HepG2 (cell line): Measurements from ENCODE around the gene POLR1C. TPM values are rescaled to one million over a fixed set of nuclear protein-coding genes. Genes with fewer than 3 reads are reported as not detected.

Experiments
- ATAC-seq: fragments of 200-7000 bp; cut with Tn5 transposase; 3 replicates; pipeline ENCODE4 v1.9.1; 2020; ENCODE audit warnings: mild to moderate bottlenecking, moderate library complexity
- BruUV-seq: library from RNA; stranded (reverse); fragments of 400-500 nt; replicated peaks from 2 replicates; lab custom pipeline; 2021; lab: Mats Ljungman, UMichigan
- CTCF ChIA-PET: fragments of 300-600 bp; formaldehyde crosslinking; extraction: SDS; loops from one replicate; lab custom pipeline; 2021; ENCODE audit warnings: low total read pairs, inconsistent platforms, low intra/inter-chr PET ratio; lab: Yijun Ruan, JAX
- POLR2A ChIA-PET: fragments of 350-600 bp; sonication (Branson Sonifier 250); formaldehyde crosslinking; loops from one replicate; lab custom pipeline; 2020; ENCODE audit warnings: antibody characterized with exemption, inconsistent platforms; lab: Yijun Ruan, JAX
- DNase-seq: peaks from one replicate; pipeline ENCODE4 v3.0.0-alpha.2; 2015; ENCODE audit warnings: low spot score
- FAIRE-seq: peaks from 3 replicates; lab custom pipeline; 2011; peaks lifted over from hg19 to GRCh38; lab: Jason Lieb, UNC
- H2AFZ ChIP-seq: one replicate; pipeline ENCODE4 v1.6.1; 2011; ENCODE audit warnings: low read length, inconsistent platforms
- H3K27ac ChIP-seq: fragments of 300-600 bp; 3 replicates; pipeline ENCODE4 v1.8.0; 2011; ENCODE audit warnings: mixed run types, mild to moderate bottlenecking, mixed read lengths, low read length, inconsistent platforms; ENCODE audit not compliant: insufficient read depth; ENCODE audit errors: extremely low read length
- H3K27me3 ChIP-seq, 2 experiments: fragments of 200-600 bp in 1 of 2; 2 replicates in 1 of 2; 3 replicates in 1 of 2; pipeline versions ENCODE4 v1.6.0 to v1.8.0; 2011; ENCODE audit warnings: low read length in 2 of 2, mild to moderate bottlenecking in 2 of 2, moderate library complexity in 2 of 2, inconsistent platforms in 1 of 2; ENCODE audit not compliant: insufficient read depth in 2 of 2, control insufficient read depth in 1 of 2
- H3K36me3 ChIP-seq, 2 experiments: fragments of 200-600 bp in 1 of 2; replicated peaks in 1 of 2; 2 replicates in 1 of 2; 3 replicates in 1 of 2; pipeline versions ENCODE4 v1.5.1 to v1.8.0; 2011; ENCODE audit warnings: low read length in 2 of 2, inconsistent platforms in 1 of 2; ENCODE audit not compliant: insufficient read depth in 2 of 2, control insufficient read depth in 1 of 2
- H3K4me1 ChIP-seq: 2 replicates; pipeline ENCODE4 v1.5.1; 2012; ENCODE audit warnings: low read length, inconsistent platforms; ENCODE audit not compliant: insufficient read depth
- H3K4me2 ChIP-seq: 2 replicates; pipeline ENCODE4 v1.6.0; 2011; ENCODE audit warnings: low read depth, low read length, inconsistent platforms
- H3K4me3 ChIP-seq, 3 experiments: fragments of 200-600 bp in 1 of 3; sonication (generic), shearing (Covaris generic) in 1 of 3; replicated peaks in 1 of 3; 2 replicates each; pipeline ENCODE4 v1.5.1; 2011 to 2016; ENCODE audit warnings: low read length in 3 of 3, inconsistent platforms in 2 of 3, low read depth in 2 of 3, mild to moderate bottlenecking in 2 of 3, control low read depth in 1 of 3, mixed read lengths in 1 of 3; ENCODE audit not compliant: insufficient read depth in 1 of 3
- H3K79me2 ChIP-seq: one replicate; pipeline ENCODE4 v1.6.1; 2011; ENCODE audit warnings: low read length, inconsistent platforms; ENCODE audit not compliant: insufficient read depth
- H3K9ac ChIP-seq: 2 replicates; pipeline ENCODE4 v1.6.0; 2011; ENCODE audit warnings: mild to moderate bottlenecking, low read depth, low read length, inconsistent platforms; ENCODE audit not compliant: insufficient read depth
- H3K9me3 ChIP-seq: 2 replicates; pipeline ENCODE4 v1.5.1; 2012; ENCODE audit warnings: mild to moderate bottlenecking, low read length
- H4K20me1 ChIP-seq: 2 replicates; pipeline ENCODE4 v1.6.0; 2011; ENCODE audit warnings: inconsistent platforms, mild to moderate bottlenecking, low read length, moderate library complexity; ENCODE audit not compliant: insufficient read depth
- FOXC1 ChIP-seq: sonication (generic); formaldehyde crosslinking; IDR thresholded peaks from 2 replicates; pipeline ENCODE4 v1.8.0; 2022; ENCODE audit warnings: mild to moderate bottlenecking, missing genetic modification reagents, borderline replicate concordance
- SMARCE1 ChIP-seq: fragments of 450-650 bp; IDR thresholded peaks from 2 replicates; pipeline ENCODE4 v1.6.1; 2017; ENCODE audit warnings: borderline replicate concordance
- SNAI1 ChIP-seq: sonication (generic); formaldehyde crosslinking; IDR thresholded peaks from 2 replicates; pipeline ENCODE4 v1.5.0; 2020; ENCODE audit warnings: mild to moderate bottlenecking, missing genetic modification reagents, borderline replicate concordance
- U2AF2 ChIP-seq: fragments of 200-400 bp; formaldehyde crosslinking; IDR thresholded peaks from 2 replicates; pipeline ENCODE4 v1.6.1; 2017; ENCODE audit warnings: low read depth, mild to moderate bottlenecking, low read length
- ZBTB21 ChIP-seq: sonication (generic); formaldehyde crosslinking; IDR thresholded peaks from 2 replicates; pipeline ENCODE4 v1.4.0; 2020; ENCODE audit warnings: missing genetic modification reagents
- ZFAT ChIP-seq: sonication (generic); formaldehyde crosslinking; conservative IDR thresholded peaks from 2 replicates; pipeline ENCODE4 v1.8.1; 2023; ENCODE audit warnings: missing genetic modification reagents, inconsistent platforms
- ZNF891 ChIP-seq: sonication (generic); formaldehyde crosslinking; IDR thresholded peaks from 2 replicates; pipeline ENCODE4 v1.5.0; 2020; ENCODE audit warnings: mild to moderate bottlenecking, missing genetic modification reagents
- WGBS: methylation state at CpG from one replicate; pipeline ENCODE4 v1.1.6; 2017; ENCODE audit warnings: low lambda C conversion rate; 5-methylcytosine and 5-hydroxymethylcytosine counted together
- in situ Hi-C: cut with HindIII; loops from 2 replicates; pipeline ENCODE4 v1.10.0; 2017; ENCODE audit warnings: low pct_unique_long_range_greater_than_20kb; ENCODE audit not compliant: extremely low pct_ligation_motif_present
- intact Hi-C: fragments of 100-400 bp; cut with micrococcal nuclease; formaldehyde crosslinking; loops from one replicate; pipeline ENCODE4 v1.10.0; 2022; ENCODE audit not compliant: unreplicated experiment
- polyA plus RNA-seq, 8 experiments: library from polyadenylated mRNA; depleted of rRNA in 3 of 8; stranded (reverse) in 7 of 8; unstranded in 1 of 8; fragments of >200 nt; fragmentation: Illumina TruSeq in 4 of 8; extraction: Trizol in 4 of 8; gene quantifications; 2 replicates each; pipeline versions ENCODE4 v1.2.1 to v1.2.3, GENCODE V29; 2011 to 2016; ENCODE audit warnings: low read depth in 4 of 8, missing spikeins in 1 of 8, mixed read lengths in 1 of 8; ENCODE audit not compliant: insufficient read depth in 1 of 8
- total RNA-seq, 5 experiments: library from RNA; depleted of rRNA; stranded (reverse); fragments of >200 nt; fragmentation: Illumina TruSeq; extraction: Trizol; gene quantifications; 2 replicates each; pipeline ENCODE4 v1.2.3, GENCODE V29; 2016; ENCODE audit warnings: low read depth in 1 of 5
- TF ChIP-seq, protein P1 (sequence below): sonication (generic); formaldehyde crosslinking; IDR thresholded peaks from 2 replicates; pipeline ENCODE4 v1.4.0; 2020; ENCODE audit warnings: mild to moderate bottlenecking, missing genetic modification reagents
- TF ChIP-seq, protein P2 (sequence below): sonication (generic); formaldehyde crosslinking; IDR thresholded peaks from 2 replicates; pipeline ENCODE4 v1.5.0; 2020; ENCODE audit warnings: missing genetic modification reagents
- TF ChIP-seq, protein P3 (sequence below): sonication (generic); formaldehyde crosslinking; conservative IDR thresholded peaks from 2 replicates; pipeline ENCODE4 v1.8.0; 2022; ENCODE audit warnings: missing genetic modification reagents
- TF ChIP-seq, protein P4 (sequence below): sonication (generic); formaldehyde crosslinking; IDR thresholded peaks from one replicate; pipeline ENCODE4 v1.5.1; 2020; ENCODE audit warnings: mild to moderate bottlenecking, missing genetic modification reagents; ENCODE audit errors: not compliant biosample characterization

POLR1C gene
- total and polyA plus RNA-seq, 2 of the 13 experiments (the other 11 are each of a cell fraction or from before 2014, with no cell fraction given) = 62.6 to 72.2 TPM

DNA sequence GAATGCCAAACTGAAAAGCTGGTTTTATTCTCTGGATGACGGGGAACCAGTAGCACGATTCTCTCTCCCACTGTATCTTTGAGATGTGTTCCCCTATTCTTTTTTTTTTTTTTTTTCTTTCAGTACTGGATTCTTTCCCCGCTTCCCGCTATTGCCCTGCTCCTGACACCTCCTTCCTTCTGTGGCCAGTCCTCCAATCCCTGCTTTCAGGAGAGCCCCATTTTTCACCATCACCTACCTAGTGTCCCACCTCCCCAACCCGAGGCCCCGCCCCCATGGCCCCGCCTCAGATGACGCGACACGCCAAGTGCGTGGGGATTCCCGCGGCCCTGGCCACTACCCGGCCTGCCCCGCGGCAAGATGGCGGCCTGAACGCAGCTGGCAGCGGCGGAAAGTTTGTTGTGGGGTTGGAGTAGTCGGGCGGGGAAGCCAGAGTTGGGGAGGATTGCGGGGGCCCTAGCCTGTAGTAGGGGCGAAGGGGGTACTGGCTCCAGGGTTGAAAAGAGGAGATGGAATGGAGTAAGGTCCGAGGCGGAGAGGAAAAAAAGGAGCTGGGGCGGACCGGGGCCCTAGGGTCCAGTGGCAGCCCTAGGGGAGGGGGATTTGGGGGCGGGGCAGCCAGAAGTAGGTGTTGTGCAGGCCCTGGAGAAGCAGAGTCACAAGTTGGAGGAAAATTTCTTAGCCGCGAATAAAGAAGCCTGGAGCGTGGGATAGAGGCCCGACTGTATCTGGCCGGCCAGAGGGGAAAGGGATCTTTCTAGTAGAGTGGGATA lies 39.5 kb upstream of the POLR1C start, which contains the start of gene TJAP1:
Gene TJAP1 (plus strand): TSS at position 336 of the 773 bp plus-strand sequence. CDS start 21,432 bp downstream, outside the sequence.
- H2AFZ ChIP-seq = peak within 1 kb of the TSS; percentile 99
- peak within 1 kb of the TSS; percentile 99 for H3K4me2 ChIP-seq
- CTCF ChIA-PET = no interaction called here
- under 1% methylated on average over 34 of the region's 34 CpGs for WGBS
- in situ Hi-C loops (no loop called here), intact Hi-C loops (loop anchor here (2.0 kb wide), 1 partner anchor 13 kb away; no protein-coding TSS in a partner anchor)
- no TSS peak for BruUV-seq
- H3K27ac ChIP-seq = peak within 1 kb of the TSS; percentile 62
- no peak for FAIRE-seq
- H3K4me3 ChIP-seq = peak within 1 kb of the TSS; percentile 78 to 97 (median 81)
- H3K9me3 ChIP-seq = no peaks in the 10 kb centered on the region
- ATAC-seq = peak; percentile 99
- no peaks in the 10 kb centered on the region for H4K20me1 ChIP-seq
- POLR2A ChIA-PET = interaction anchor here (0.7 to 6.5 kb wide), 16 partner anchors 9 to 493 kb away, joined by 3 to 141 read pairs (median 5); partner anchors contain the start of genes ABCC10, CUL9, DLK2 and LRRC73
- peaks cover 53% of the 10 kb centered on the region for H3K4me1 ChIP-seq
- H3K27me3 ChIP-seq = no peaks in the 10 kb centered on the region; a peak in 1 of 5 replicates
- DNase-seq = peak; percentile 80
- H3K36me3 ChIP-seq = no peaks in the 10 kb centered on the region; a peak in 1 of 5 replicates
- H3K79me2 ChIP-seq = peaks cover 39% of the 10 kb centered on the region
- peak within 1 kb of the TSS; percentile 89 for H3K9ac ChIP-seq
- TF ChIP-seq FOXC1 (CRISPR knock-in tag) (no peak), U2AF2 (no peak), SNAI1 (CRISPR knock-in tag) (no peak), ZNF891 (no peak), ZBTB21 (no peak), ZFAT (CRISPR knock-in tag) (no peak), SMARCE1 (no peak)
- TF ChIP-seq, protein P1, sequence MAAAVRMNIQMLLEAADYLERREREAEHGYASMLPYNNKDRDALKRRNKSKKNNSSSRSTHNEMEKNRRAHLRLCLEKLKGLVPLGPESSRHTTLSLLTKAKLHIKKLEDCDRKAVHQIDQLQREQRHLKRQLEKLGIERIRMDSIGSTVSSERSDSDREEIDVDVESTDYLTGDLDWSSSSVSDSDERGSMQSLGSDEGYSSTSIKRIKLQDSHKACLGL (CRISPR knock-in tag) = 0 out of 2 replicates have a peak, but pooled peaks have one; percentile 20
- TF ChIP-seq, protein P2, sequence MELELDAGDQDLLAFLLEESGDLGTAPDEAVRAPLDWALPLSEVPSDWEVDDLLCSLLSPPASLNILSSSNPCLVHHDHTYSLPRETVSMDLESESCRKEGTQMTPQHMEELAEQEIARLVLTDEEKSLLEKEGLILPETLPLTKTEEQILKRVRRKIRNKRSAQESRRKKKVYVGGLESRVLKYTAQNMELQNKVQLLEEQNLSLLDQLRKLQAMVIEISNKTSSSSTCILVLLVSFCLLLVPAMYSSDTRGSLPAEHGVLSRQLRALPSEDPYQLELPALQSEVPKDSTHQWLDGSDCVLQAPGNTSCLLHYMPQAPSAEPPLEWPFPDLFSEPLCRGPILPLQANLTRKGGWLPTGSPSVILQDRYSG (CRISPR knock-in tag) = no peak
- TF ChIP-seq, protein P3, sequence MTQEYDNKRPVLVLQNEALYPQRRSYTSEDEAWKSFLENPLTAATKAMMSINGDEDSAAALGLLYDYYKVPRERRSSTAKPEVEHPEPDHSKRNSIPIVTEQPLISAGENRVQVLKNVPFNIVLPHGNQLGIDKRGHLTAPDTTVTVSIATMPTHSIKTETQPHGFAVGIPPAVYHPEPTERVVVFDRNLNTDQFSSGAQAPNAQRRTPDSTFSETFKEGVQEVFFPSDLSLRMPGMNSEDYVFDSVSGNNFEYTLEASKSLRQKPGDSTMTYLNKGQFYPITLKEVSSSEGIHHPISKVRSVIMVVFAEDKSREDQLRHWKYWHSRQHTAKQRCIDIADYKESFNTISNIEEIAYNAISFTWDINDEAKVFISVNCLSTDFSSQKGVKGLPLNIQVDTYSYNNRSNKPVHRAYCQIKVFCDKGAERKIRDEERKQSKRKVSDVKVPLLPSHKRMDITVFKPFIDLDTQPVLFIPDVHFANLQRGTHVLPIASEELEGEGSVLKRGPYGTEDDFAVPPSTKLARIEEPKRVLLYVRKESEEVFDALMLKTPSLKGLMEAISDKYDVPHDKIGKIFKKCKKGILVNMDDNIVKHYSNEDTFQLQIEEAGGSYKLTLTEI (CRISPR knock-in tag) = no peak
- TF ChIP-seq, protein P4, sequence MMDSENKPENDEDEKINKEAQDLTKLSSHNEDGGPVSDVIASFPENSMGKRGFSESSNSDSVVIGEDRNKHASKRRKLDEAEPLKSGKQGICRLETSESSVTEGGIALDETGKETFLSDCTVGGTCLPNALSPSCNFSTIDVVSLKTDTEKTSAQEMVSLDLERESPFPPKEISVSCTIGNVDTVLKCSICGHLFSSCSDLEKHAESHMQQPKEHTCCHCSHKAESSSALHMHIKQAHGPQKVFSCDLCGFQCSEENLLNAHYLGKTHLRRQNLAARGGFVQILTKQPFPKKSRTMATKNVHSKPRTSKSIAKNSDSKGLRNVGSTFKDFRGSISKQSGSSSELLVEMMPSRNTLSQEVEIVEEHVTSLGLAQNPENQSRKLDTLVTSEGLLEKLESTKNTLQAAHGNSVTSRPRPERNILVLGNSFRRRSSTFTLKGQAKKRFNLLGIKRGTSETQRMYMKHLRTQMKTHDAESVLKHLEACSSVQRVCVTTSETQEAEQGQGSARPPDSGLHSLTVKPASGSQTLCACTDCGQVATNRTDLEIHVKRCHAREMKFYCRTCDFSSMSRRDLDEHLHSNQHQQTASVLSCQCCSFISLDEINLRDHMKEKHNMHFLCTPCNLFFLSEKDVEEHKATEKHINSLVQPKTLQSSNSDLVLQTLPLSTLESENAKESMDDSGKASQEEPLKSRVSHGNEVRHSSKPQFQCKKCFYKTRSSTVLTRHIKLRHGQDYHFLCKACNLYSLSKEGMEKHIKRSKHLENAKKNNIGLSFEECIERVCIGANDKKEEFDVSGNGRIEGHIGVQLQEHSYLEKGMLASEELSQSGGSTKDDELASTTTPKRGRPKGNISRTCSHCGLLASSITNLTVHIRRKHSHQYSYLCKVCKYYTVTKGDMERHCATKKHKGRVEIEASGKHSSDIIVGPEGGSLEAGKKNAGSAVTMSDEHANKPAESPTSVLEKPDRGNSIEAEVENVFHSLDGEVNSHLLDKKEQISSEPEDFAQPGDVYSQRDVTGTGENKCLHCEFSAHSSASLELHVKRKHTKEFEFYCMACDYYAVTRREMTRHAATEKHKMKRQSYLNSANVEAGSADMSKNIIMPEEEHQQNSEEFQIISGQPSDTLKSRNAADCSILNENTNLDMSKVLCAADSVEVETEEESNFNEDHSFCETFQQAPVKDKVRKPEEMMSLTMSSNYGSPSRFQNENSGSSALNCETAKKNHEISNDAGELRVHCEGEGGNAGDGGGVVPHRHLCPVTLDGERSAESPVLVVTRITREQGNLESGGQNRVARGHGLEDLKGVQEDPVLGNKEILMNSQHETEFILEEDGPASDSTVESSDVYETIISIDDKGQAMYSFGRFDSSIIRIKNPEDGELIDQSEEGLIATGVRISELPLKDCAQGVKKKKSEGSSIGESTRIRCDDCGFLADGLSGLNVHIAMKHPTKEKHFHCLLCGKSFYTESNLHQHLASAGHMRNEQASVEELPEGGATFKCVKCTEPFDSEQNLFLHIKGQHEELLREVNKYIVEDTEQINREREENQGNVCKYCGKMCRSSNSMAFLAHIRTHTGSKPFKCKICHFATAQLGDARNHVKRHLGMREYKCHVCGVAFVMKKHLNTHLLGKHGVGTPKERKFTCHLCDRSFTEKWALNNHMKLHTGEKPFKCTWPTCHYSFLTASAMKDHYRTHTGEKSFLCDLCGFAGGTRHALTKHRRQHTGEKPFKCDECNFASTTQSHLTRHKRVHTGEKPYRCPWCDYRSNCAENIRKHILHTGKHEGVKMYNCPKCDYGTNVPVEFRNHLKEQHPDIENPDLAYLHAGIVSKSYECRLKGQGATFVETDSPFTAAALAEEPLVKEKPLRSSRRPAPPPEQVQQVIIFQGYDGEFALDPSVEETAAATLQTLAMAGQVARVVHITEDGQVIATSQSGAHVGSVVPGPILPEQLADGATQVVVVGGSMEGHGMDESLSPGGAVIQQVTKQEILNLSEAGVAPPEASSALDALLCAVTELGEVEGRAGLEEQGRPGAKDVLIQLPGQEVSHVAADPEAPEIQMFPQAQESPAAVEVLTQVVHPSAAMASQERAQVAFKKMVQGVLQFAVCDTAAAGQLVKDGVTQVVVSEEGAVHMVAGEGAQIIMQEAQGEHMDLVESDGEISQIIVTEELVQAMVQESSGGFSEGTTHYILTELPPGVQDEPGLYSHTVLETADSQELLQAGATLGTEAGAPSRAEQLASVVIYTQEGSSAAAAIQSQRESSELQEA (CRISPR knock-in tag) = no peak
